Measurements from ENCODE around the gene KIF23. TPM values are rescaled to one million over a fixed set of nuclear protein-coding genes. Genes with fewer than 3 reads are reported as not detected.

KIF23 gene
- total RNA-seq, 1 donor from 2014 or later: 8.6 TPM

GRCh38 chr15:69385831-69386230 lies 28.3 kb upstream of the KIF23 start:
- TF ChIP-seq CTCF (IDR thresholded peaks at IDR 0.05; ENCODE audit: insufficient read depth, low read length, poor library complexity, severe bottlenecking): no peak
- Histone ChIP-seq H3K4me3 (ENCODE audit: low read depth, low read length) (no peak overlapping the region), H3K36me3 (ENCODE audit: control insufficient read depth, insufficient read depth, low read length) (no peaks in the 10 kb centered on the region), H3K27me3 (ENCODE audit: control insufficient read depth, insufficient read depth, low read length) (no peaks in the 10 kb centered on the region)
- DNase-seq (ENCODE audit: low read depth): no peak

GRCh38 chr15:69386284-69386683 lies 27.9 kb upstream of the KIF23 start:
- DNase-seq (ENCODE audit: low read depth): no peak
- Histone ChIP-seq H3K36me3 (ENCODE audit: control insufficient read depth, insufficient read depth, low read length) (no peaks in the 10 kb centered on the region), H3K4me3 (ENCODE audit: low read depth, low read length) (no peak overlapping the region), H3K27me3 (ENCODE audit: control insufficient read depth, insufficient read depth, low read length) (no peaks in the 10 kb centered on the region)
- TF ChIP-seq CTCF (IDR thresholded peaks at IDR 0.05; ENCODE audit: insufficient read depth, low read length, poor library complexity, severe bottlenecking): no peak

- H3K27me3 ChIP-seq (ENCODE audit: control insufficient read depth, insufficient read depth, low read length): no peaks in the 10 kb centered on the region
- DNase-seq (ENCODE audit: low read depth): no peak
- TF ChIP-seq CTCF (IDR thresholded peaks at IDR 0.05; ENCODE audit: insufficient read depth, low read length, poor library complexity, severe bottlenecking): no peak
- H3K4me3 ChIP-seq (ENCODE audit: low read depth, low read length): no peak overlapping the region
- H3K36me3 ChIP-seq (ENCODE audit: control insufficient read depth, insufficient read depth, low read length): no peaks in the 10 kb centered on the region
These were observed 25.9 kb upstream of the KIF23 start for GRCh38 chr15:69388260-69388705.

- Histone ChIP-seq H3K36me3 (ENCODE audit: control insufficient read depth, insufficient read depth, low read length) (no peaks in the 10 kb centered on the region), H3K27me3 (ENCODE audit: control insufficient read depth, insufficient read depth, low read length) (no peaks in the 10 kb centered on the region), H3K4me3 (ENCODE audit: low read depth, low read length) (no peak overlapping the region)
- DNase-seq (ENCODE audit: low read depth): no peak
- no peak for TF ChIP-seq CTCF (IDR thresholded peaks at IDR 0.05; ENCODE audit: insufficient read depth, low read length, poor library complexity, severe bottlenecking)
These were observed 24.7 kb upstream of the KIF23 start for GRCh38 chr15:69389426-69389825.

GRCh38 chr15:69390575-69390974 lies 23.6 kb upstream of the KIF23 start:
- H3K36me3 ChIP-seq (ENCODE audit: control insufficient read depth, insufficient read depth, low read length): no peaks in the 10 kb centered on the region
- no peak for TF ChIP-seq CTCF (IDR thresholded peaks at IDR 0.05; ENCODE audit: insufficient read depth, low read length, poor library complexity, severe bottlenecking)
- no peak overlapping the region for H3K4me3 ChIP-seq (ENCODE audit: low read depth, low read length)
- H3K27me3 ChIP-seq (ENCODE audit: control insufficient read depth, insufficient read depth, low read length): no peaks in the 10 kb centered on the region
- DNase-seq (ENCODE audit: low read depth): peak; percentile 63

GRCh38 chr15:69391046-69391757 lies 22.9 kb upstream of the KIF23 start:
- Histone ChIP-seq H3K27me3 (ENCODE audit: control insufficient read depth, insufficient read depth, low read length) (no peaks in the 10 kb centered on the region), H3K4me3 (ENCODE audit: low read depth, low read length) (no peak overlapping the region), H3K36me3 (ENCODE audit: control insufficient read depth, insufficient read depth, low read length) (no peaks in the 10 kb centered on the region)
- no peak for TF ChIP-seq CTCF (IDR thresholded peaks at IDR 0.05; ENCODE audit: insufficient read depth, low read length, poor library complexity, severe bottlenecking)
- no peak for DNase-seq (ENCODE audit: low read depth)

Measured in kidney epithelial cell (primary cell).